ENCODE data around the gene GPN3. TPM values are rescaled to one million over a fixed set of nuclear protein-coding genes. Genes with fewer than 3 reads are reported as not detected.
A peak's percentile ranks its signal among the peaks of the same experiment; 100 is the strongest.

GPN3 gene
- total and polyA plus RNA-seq, 2 of the 13 experiments (the other 11 are each of a cell fraction or from before 2014, with no cell fraction given): 28.7 to 29.5 TPM

GRCh38 chr12:110501752-110502738, 34.0 kb upstream of the GPN3 start, which contains the start of the genes RAD9B and VPS29 (continued):
- TF ChIP-seq ZBTB43 (CRISPR knock-in tag; conservative IDR thresholded peaks at IDR 0.05) (peak; percentile 87), ZNF510 (CRISPR knock-in tag; IDR thresholded peaks at IDR 0.05; ENCODE audit: low read depth) (peak; percentile 99; the same call in 1 of the 2 replicates), BRCA1 (CRISPR knock-in tag; IDR thresholded peaks at IDR 0.05) (peak; percentile 80; the same call in 1 of the 2 replicates), ISL2 (CRISPR knock-in tag; IDR thresholded peaks at IDR 0.05) (0 out of 2 replicates have a peak, but pooled peaks have one; percentile 31), NR2F2 (IDR thresholded peaks at IDR 0.05; ENCODE audit: borderline replicate concordance, low read depth) (peak; percentile 33; the same call in 1 of the 2 replicates), ZNF280B (CRISPR knock-in tag; IDR thresholded peaks at IDR 0.05; ENCODE audit: borderline replicate concordance) (peak; percentile 95), AKAP8 (CRISPR knock-in tag; IDR thresholded peaks at IDR 0.05) (peak; percentile 81; the same call in 1 of the 2 replicates), POLR2AphosphoS2 (IDR thresholded peaks at IDR 0.05; ENCODE audit: low read depth, low read length) (peak; percentile 49; the same call in 1 of the 2 replicates), MTA1 (CRISPR knock-in tag; IDR thresholded peaks at IDR 0.05; ENCODE audit: borderline replicate concordance) (peak; percentile 88), ZNF562 (CRISPR knock-in tag; IDR thresholded peaks at IDR 0.05; ENCODE audit: borderline replicate concordance) (peak; percentile 80; the same call in 1 of the 2 replicates), ZNF296 (CRISPR knock-in tag; conservative IDR thresholded peaks at IDR 0.05) (peak; percentile 17), SMC3 (IDR thresholded peaks at IDR 0.05; ENCODE audit: low read length) (no peak), YEATS2 (CRISPR knock-in tag; IDR thresholded peaks at IDR 0.05; ENCODE audit: borderline replicate concordance) (peak; percentile 98), SP4 (CRISPR knock-in tag; IDR thresholded peaks at IDR 0.05) (peak; percentile 90), ZNF10 (CRISPR knock-in tag; IDR thresholded peaks at IDR 0.05; ENCODE audit: borderline replicate concordance, low read depth) (0 out of 2 replicates have a peak, but pooled peaks have one; percentile 52), MAFF (IDR thresholded peaks at IDR 0.05; ENCODE audit: low read depth, low read length) (no peak), FOXP1 (IDR thresholded peaks at IDR 0.05) (no peak), FOXP1 (CRISPR knock-in tag; IDR thresholded peaks at IDR 0.05) (no peak), YY1 (IDR thresholded peaks at IDR 0.05; ENCODE audit: insufficient read depth, insufficient replicate concordance, low read depth, low read length) (peak; percentile 77), MED1 (CRISPR knock-in tag; IDR thresholded peaks at IDR 0.05) (no peak; the same call in none of the 2 replicates), E2F2 (CRISPR knock-in tag; IDR thresholded peaks at IDR 0.05; ENCODE audit: borderline replicate concordance) (peak; percentile 65; the same call in 1 of the 2 replicates), ZNF431 (CRISPR knock-in tag; IDR thresholded peaks at IDR 0.05; ENCODE audit: borderline replicate concordance, low read depth) (peak; percentile 96), ZEB1 (IDR thresholded peaks at IDR 0.05; ENCODE audit: insufficient replicate concordance, low read depth) (peak; percentile 52)

Measured in HepG2 (cell line).